Sigmoid colon (tissue), 7 donors: ENCODE measurements around the gene CRTC1. TPM values are rescaled to one million over a fixed set of nuclear protein-coding genes. Genes with fewer than 3 reads are reported as not detected.

Experiments used
- DNase-seq: peaks from one replicate; pipeline ENCODE4 v3.0.0-alpha.2; 2019
- H3K27ac ChIP-seq, 4 donors: fragments of 200-600 bp; sonication (generic); one replicate each; pipeline ENCODE4 v1.5.1; 2016 to 2019; ENCODE audit warnings: mild to moderate bottlenecking in 1 of 4
- H3K27me3 ChIP-seq, 3 donors: fragments of 200-600 bp; sonication (generic); one replicate each; pipeline ENCODE4 v1.5.1; 2019; ENCODE audit warnings: mild to moderate bottlenecking in 1 of 3
- H3K36me3 ChIP-seq, 4 donors: fragments of 200-600 bp; sonication (generic); one replicate each; pipeline ENCODE4 v1.5.1; 2016 to 2019
- H3K4me1 ChIP-seq, 4 donors: fragments of 200-600 bp; sonication (generic); one replicate each; pipeline ENCODE4 v1.5.1; 2017 to 2019
- H3K4me3 ChIP-seq, 4 donors: fragments of 200-600 bp; sonication (generic); one replicate each; pipeline ENCODE4 v1.5.1; 2017 to 2019; ENCODE audit warnings: mild to moderate bottlenecking in 2 of 4, moderate library complexity in 1 of 4
- H3K9me3 ChIP-seq, 4 donors: fragments of 200-600 bp in 3 of 4; sonication (generic) in 3 of 4; one replicate each; pipeline versions ENCODE4 v1.5.1 to v1.6.1; 2013 to 2019
- EP300 ChIP-seq, 4 donors: sonication (generic); formaldehyde crosslinking; IDR thresholded peaks; one replicate each; pipeline ENCODE4 v1.6.1; 2017; ENCODE audit warnings: antibody characterized with exemption in 4 of 4
- POLR2A ChIP-seq, 2 donors: fragments of 450-650 bp; IDR thresholded peaks; one replicate each; pipeline ENCODE4 v1.6.1; 2016; ENCODE audit warnings: antibody characterized with exemption in 2 of 2, mild to moderate bottlenecking in 2 of 2, moderate library complexity in 2 of 2
- POLR2AphosphoS5 ChIP-seq, 4 donors: sonication (generic); formaldehyde crosslinking; IDR thresholded peaks; one replicate each; pipeline ENCODE4 v1.6.1; 2017; ENCODE audit warnings: antibody characterized with exemption in 4 of 4
- WGBS, 2 donors: extraction: QIAGEN DNeasy Blood & Tissue Kit; methylation state at CpG; one replicate each; pipeline ENCODE4 v1.1.7; 2013; 5-methylcytosine and 5-hydroxymethylcytosine counted together
- intact Hi-C: fragments of 100-400 bp; cut with DNase I; formaldehyde crosslinking; loops from one replicate; pipeline ENCODE4 v1.15.1; 2023
- polyA plus RNA-seq, 3 donors: library from polyadenylated mRNA; stranded (reverse); fragments of 200-250 nt; gene quantifications; one replicate each; pipeline ENCODE4 v1.2.3, GENCODE V29; 2013
- total RNA-seq, 4 donors: library from RNA; depleted of rRNA; stranded (reverse); fragments of >200 nt; gene quantifications; one replicate each; pipeline ENCODE4 v1.1.0, GENCODE V29; 2016
- TF ChIP-seq, protein P1 (sequence below), 4 experiments: fragments of 450-650 bp in 3 of 4; fragments of 200-600 bp in 1 of 4; IDR thresholded peaks; one replicate each; pipeline ENCODE4 v1.5.1; 2016 to 2019; ENCODE audit warnings: antibody characterized with exemption in 4 of 4, mild to moderate bottlenecking in 3 of 4, moderate library complexity in 2 of 4
- donor health status: healthy with polysubstance abuse.
- donor health status: Bipolar disorder and iron deficiency.
- donor health status: healthy.

Gene CRTC1
- total and polyA plus RNA-seq, 7 donors, result 2.5 to 8.9 (median 3.6) TPM

DNA sequence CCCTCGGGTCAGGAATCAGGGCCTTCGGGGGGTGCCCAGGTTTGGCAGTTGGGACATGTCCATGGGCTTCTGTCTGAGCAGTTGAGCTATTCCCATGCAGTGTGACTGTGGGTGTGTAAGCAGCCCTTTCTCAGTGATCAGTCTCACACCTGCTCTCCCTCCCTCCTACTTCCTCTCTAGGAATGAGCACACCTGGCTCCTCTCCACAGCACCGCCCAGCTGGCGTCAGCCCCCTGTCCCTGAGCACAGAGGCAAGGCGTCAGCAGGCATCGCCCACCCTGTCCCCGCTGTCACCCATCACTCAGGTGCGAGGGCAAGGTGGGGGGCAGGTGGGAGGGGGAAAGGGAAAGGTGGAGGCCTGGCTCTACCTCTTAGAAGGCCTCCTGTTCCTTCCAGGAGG lies 81.7 kb downstream of the CRTC1 start:
- Histone ChIP-seq H3K4me3 (no peak overlapping the region), H3K27me3 (no peaks in the 10 kb centered on the region), H3K36me3 (peaks cover 0 to 10% (median 0%) of the 10 kb centered on the region in 4 donors), H3K9me3 (no peaks in the 10 kb centered on the region), H3K27ac (no peak overlapping the region), H3K4me1 (peaks cover 0 to 25% (median 24%) of the 10 kb centered on the region in 4 donors)
- TF ChIP-seq EP300 (IDR thresholded peaks at IDR 0.05), result no peak
- TF ChIP-seq POLR2A (IDR thresholded peaks at IDR 0.05), result no peak
- no peak for TF ChIP-seq POLR2AphosphoS5 (IDR thresholded peaks at IDR 0.05)
- TF ChIP-seq, protein P1, sequence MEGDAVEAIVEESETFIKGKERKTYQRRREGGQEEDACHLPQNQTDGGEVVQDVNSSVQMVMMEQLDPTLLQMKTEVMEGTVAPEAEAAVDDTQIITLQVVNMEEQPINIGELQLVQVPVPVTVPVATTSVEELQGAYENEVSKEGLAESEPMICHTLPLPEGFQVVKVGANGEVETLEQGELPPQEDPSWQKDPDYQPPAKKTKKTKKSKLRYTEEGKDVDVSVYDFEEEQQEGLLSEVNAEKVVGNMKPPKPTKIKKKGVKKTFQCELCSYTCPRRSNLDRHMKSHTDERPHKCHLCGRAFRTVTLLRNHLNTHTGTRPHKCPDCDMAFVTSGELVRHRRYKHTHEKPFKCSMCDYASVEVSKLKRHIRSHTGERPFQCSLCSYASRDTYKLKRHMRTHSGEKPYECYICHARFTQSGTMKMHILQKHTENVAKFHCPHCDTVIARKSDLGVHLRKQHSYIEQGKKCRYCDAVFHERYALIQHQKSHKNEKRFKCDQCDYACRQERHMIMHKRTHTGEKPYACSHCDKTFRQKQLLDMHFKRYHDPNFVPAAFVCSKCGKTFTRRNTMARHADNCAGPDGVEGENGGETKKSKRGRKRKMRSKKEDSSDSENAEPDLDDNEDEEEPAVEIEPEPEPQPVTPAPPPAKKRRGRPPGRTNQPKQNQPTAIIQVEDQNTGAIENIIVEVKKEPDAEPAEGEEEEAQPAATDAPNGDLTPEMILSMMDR (IDR thresholded peaks at IDR 0.05), result no peak
- DNase-seq, result no peak
- intact Hi-C loops, result no loop called here
- 18 to 67% methylated on average over 8 of the region's 8 CpGs for WGBS, 2 donors

DNA sequence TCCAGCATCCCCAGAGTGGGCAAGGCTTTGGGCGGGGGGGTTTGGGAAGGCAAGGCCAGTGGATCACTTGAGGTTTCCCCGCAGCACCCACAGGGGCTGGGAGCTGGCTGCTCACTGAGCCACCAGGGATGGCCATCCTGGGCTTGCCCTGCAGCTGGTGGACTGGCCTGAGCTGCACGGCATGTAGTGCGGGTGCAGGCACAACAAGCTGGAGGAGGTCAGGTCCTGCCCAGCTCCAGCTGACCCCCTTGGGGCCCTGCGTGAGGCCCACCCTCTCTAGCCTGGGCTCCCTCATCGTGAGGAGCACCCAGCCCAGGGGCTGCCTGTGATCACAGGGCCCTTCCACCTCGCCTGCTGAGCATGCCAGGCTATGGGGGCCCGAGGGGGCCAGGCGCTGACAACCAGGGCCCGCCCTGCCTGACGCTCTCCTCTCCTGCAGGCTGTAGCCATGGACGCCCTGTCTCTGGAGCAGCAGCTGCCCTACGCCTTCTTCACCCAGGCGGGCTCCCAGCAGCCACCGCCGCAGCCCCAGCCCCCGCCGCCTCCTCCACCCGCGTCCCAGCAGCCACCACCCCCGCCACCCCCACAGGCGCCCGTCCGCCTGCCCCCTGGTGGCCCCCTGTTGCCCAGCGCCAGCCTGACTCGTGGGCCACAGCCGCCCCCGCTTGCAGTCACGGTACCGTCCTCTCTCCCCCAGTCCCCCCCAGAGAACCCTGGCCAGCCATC lies 84.7 kb downstream of the CRTC1 start:
- H3K27ac ChIP-seq, result no peak overlapping the region
- intact Hi-C loops, result no loop called here
- TF ChIP-seq EP300 (IDR thresholded peaks at IDR 0.05) (no peak), POLR2AphosphoS5 (IDR thresholded peaks at IDR 0.05) (no peak), POLR2A (IDR thresholded peaks at IDR 0.05) (no peak)
- TF ChIP-seq, protein P1 (IDR thresholded peaks at IDR 0.05), result no peak
- H3K4me3 ChIP-seq, result no peak overlapping the region
- no peaks in the 10 kb centered on the region for H3K27me3 ChIP-seq
- peaks cover 0 to under 1% (median under 1%) of the 10 kb centered on the region in 4 donors for H3K4me1 ChIP-seq
- 86 to 89% methylated on average over 30 of the region's 30 CpGs for WGBS, 2 donors
- H3K9me3 ChIP-seq, result no peaks in the 10 kb centered on the region
- DNase-seq, result no peak
- peaks cover 0 to 20% (median 0%) of the 10 kb centered on the region in 4 donors for H3K36me3 ChIP-seq

DNA sequence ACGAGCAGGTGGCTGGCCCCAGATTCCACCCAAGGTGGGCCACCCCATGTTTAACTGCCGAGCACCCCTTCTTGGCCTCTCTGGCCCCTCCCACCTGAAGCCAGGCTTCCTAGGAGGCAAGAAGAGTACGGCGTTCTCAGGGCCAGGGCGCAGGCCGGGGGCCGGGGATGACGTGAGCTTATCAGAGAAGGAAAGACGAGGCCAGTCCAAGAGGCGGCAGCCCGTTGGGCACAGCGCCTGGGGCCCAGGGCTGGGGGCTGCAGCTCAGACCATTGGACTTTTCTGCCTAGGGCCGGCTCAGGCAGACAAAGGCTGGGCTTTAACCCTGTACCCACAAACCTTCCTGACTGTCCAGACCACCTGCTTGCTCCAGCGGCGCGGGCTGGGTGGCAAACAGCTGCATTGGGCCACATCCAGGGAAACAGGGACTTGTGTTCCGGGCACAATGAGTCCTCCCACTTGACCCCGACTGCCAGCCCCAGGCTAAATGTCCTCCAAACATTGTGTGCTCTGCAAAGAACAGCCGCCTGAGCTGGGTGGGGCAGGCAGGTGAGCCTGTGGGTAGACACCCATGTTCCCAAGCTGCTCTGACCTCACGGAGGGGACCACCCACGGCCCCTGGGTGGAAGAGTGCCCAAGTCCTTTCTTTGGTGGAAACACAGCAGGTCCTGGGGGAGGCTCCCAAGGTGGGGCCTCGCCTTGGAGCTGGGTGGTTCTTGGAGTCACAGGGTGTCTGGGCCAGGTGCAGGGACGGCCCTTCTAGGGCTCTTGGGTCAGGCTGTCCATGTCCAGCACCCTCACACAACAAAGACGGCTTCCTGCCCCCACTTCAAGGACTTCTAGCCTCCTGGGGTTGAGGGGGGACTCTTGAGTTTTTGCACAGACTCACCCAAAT lies 85.8 kb downstream of the CRTC1 start:
- 45 to 82% methylated on average over 24 of the region's 24 CpGs for WGBS, 2 donors

DNA sequence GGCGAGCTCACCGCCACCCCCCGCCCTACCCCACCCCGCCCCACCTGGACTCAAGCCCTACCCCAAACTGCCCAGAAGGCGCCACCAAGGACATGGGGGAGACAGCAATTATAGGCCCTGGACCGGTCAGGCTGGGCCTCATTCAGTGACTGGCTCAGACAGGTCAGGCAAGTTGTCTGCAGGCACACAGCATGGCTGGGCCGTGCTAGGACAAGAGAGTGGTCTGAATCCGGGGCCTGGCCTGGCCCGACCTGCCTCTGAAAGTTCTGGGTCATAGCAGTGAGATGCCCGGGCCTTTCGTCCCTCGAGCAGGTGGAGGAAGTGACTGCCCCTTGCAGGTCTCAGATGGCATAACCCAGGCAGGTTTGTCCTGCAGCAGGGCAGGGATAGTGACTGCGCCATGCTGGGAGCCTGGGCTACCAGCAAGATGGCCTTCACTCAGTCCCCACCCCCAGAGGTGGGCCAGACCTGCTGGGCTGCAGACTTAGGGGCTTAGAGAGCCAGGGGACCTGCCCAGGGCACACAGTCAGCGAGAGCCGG lies 86.6 kb downstream of the CRTC1 start:
- Histone ChIP-seq H3K27me3 (no peaks in the 10 kb centered on the region), H3K4me3 (no peak overlapping the region), H3K9me3 (no peaks in the 10 kb centered on the region), H3K36me3 (peaks cover 0 to 20% (median 0%) of the 10 kb centered on the region in 4 donors), H3K27ac (no peak overlapping the region), H3K4me1 (no peaks in the 10 kb centered on the region)
- WGBS, 2 donors, result 87 to 94% methylated on average over 15 of the region's 15 CpGs
- no peak for DNase-seq
- intact Hi-C loops, result no loop called here
- TF ChIP-seq EP300 (IDR thresholded peaks at IDR 0.05), result no peak
- TF ChIP-seq, protein P1 (IDR thresholded peaks at IDR 0.05), result no peak
- TF ChIP-seq POLR2A (IDR thresholded peaks at IDR 0.05), result no peak
- TF ChIP-seq POLR2AphosphoS5 (IDR thresholded peaks at IDR 0.05), result no peak

More for the DNA sequence above, 85.8 kb downstream of the CRTC1 start:
- TF ChIP-seq EP300 (IDR thresholded peaks at IDR 0.05), result no peak
- no peak for TF ChIP-seq POLR2AphosphoS5 (IDR thresholded peaks at IDR 0.05)
- TF ChIP-seq, protein P1 (IDR thresholded peaks at IDR 0.05), result no peak
- no peak for TF ChIP-seq POLR2A (IDR thresholded peaks at IDR 0.05)
- Histone ChIP-seq H3K4me3 (no peak overlapping the region), H3K27me3 (no peaks in the 10 kb centered on the region), H3K9me3 (no peaks in the 10 kb centered on the region), H3K36me3 (peaks cover 0 to 20% (median 0%) of the 10 kb centered on the region in 4 donors), H3K27ac (no peak overlapping the region), H3K4me1 (no peaks in the 10 kb centered on the region)
- DNase-seq, result no peak
- intact Hi-C loops, result no loop called here
